ENCODE measurements around the gene ETV6.

GRCh38 chr12:11916113-11916512 is 266.6 kb downstream of the ETV6 start:
- TF ChIP-seq SIN3A (IDR thresholded peaks at IDR 0.05; ENCODE audit: borderline replicate concordance, insufficient read depth, low read length) = no peak
- no peak for TF ChIP-seq POLR2AphosphoS5 (IDR thresholded peaks at IDR 0.05; ENCODE audit: low read depth, low read length)
- no peak for TF ChIP-seq REST (IDR thresholded peaks at IDR 0.05; ENCODE audit: insufficient read depth in 1 of 2, low read depth in 2 of 2, low read length in 2 of 2)
- TF ChIP-seq TAF1 (IDR thresholded peaks at IDR 0.05; ENCODE audit: borderline replicate concordance, insufficient read depth, low read length) = no peak
- TF ChIP-seq FOXP2 (optimal IDR thresholded peaks at IDR 0.05; ENCODE audit: borderline replicate concordance, extremely low read depth, extremely low read length, insufficient read depth) = no peak
